ENCODE results near the gene FAF1.

The FAF1 gene

DNA sequence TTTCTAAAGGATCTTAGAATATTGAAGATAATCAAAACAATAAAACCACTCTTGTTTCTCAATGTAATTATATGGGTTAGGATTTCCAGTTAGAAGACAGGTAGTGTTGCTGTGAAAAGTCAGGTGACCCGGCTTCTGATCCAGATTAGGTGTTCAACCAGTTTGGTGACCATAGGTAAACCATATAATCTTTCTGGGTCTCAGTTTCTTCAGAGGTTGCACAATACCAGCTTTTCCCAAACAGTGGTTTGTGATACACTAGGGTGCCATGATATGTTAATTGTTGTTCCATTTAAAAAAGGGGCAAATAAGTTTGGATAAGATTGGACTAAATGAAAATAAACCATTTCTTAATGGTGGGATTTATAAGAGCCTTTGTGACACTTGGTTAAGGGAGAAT, 472.3 kb downstream of the FAF1 start:
- no peak overlapping the region for H3K18ac ChIP-seq (ENCODE audit: low read length)
- no peak overlapping the region for H2BK12ac ChIP-seq (ENCODE audit: low read length)
- no CpG with 5 or more reads among the region's 1 CpG for WGBS (ENCODE audit: extremely low coverage, insufficient coverage, insufficient read length)
- H3K4me3 ChIP-seq (ENCODE audit: low read depth, low read length) = no peak overlapping the region
- H3K4me1 ChIP-seq (ENCODE audit: control insufficient read depth in 1 of 2, insufficient read depth in 2 of 2, low read length in 2 of 2) = no peaks in the 10 kb centered on the region
- no peak overlapping the region for H4K8ac ChIP-seq (ENCODE audit: low read depth, low read length)
- no peak overlapping the region for H2BK120ac ChIP-seq (ENCODE audit: insufficient read depth, low read length, poor library complexity)
- H3K79me2 ChIP-seq (ENCODE audit: control insufficient read depth, insufficient read depth, low read length, poor library complexity) = no peaks in the 10 kb centered on the region
- H3K36me3 ChIP-seq (ENCODE audit: control insufficient read depth in 1 of 2, insufficient read depth in 2 of 2, low read length in 2 of 2) = no peaks in the 10 kb centered on the region
- H2AK5ac ChIP-seq (ENCODE audit: low read length) = no peak overlapping the region
- H4K91ac ChIP-seq (ENCODE audit: low read depth, low read length) = no peak overlapping the region
- H3K9ac ChIP-seq (ENCODE audit: low read length) = no peak overlapping the region
- H3K14ac ChIP-seq (ENCODE audit: low read length) = no peak overlapping the region
- no peaks in the 10 kb centered on the region for H3K79me1 ChIP-seq (ENCODE audit: low read length)
- no peak overlapping the region for H4K12ac ChIP-seq (ENCODE audit: low read depth, low read length)
- H3K27ac ChIP-seq (ENCODE audit: low read depth, low read length) = no peak overlapping the region
- H3K23ac ChIP-seq (ENCODE audit: low read length) = no peak overlapping the region
- H2BK5ac ChIP-seq (ENCODE audit: low read depth, low read length, poor library complexity) = no peak overlapping the region
- H3K4ac ChIP-seq (ENCODE audit: low read depth, low read length) = no peak overlapping the region
- no peak overlapping the region for H3K4me2 ChIP-seq (ENCODE audit: low read length)
- no peaks in the 10 kb centered on the region for H3K9me3 ChIP-seq (ENCODE audit: insufficient read depth, low read depth, low read length)
- DNase-seq = no peak
- no peak overlapping the region for H2AFZ ChIP-seq (ENCODE audit: insufficient read depth, low read length, poor library complexity)
- H3K27me3 ChIP-seq (ENCODE audit: insufficient read depth, low read length) = no peaks in the 10 kb centered on the region

- Histone ChIP-seq H3K79me1 (ENCODE audit: low read length) (no peaks in the 10 kb centered on the region), H3K23ac (ENCODE audit: low read length) (no peak overlapping the region), H3K9ac (ENCODE audit: low read length) (no peak overlapping the region), H2BK12ac (ENCODE audit: low read length) (no peak overlapping the region), H3K9me3 (ENCODE audit: insufficient read depth, low read depth, low read length) (no peaks in the 10 kb centered on the region), H3K4ac (ENCODE audit: low read depth, low read length) (no peak overlapping the region), H2BK5ac (ENCODE audit: low read depth, low read length, poor library complexity) (no peak overlapping the region), H4K12ac (ENCODE audit: low read depth, low read length) (no peak overlapping the region), H3K18ac (ENCODE audit: low read length) (no peak overlapping the region), H3K36me3 (ENCODE audit: control insufficient read depth in 1 of 2, insufficient read depth in 2 of 2, low read length in 2 of 2) (no peaks in the 10 kb centered on the region), H3K4me3 (ENCODE audit: low read depth, low read length) (no peak overlapping the region), H3K27ac (ENCODE audit: low read depth, low read length) (no peak overlapping the region), H4K91ac (ENCODE audit: low read depth, low read length) (no peak overlapping the region), H3K27me3 (ENCODE audit: insufficient read depth, low read length) (no peaks in the 10 kb centered on the region), H3K4me1 (ENCODE audit: control insufficient read depth in 1 of 2, insufficient read depth in 2 of 2, low read length in 2 of 2) (no peaks in the 10 kb centered on the region), H3K4me2 (ENCODE audit: low read length) (no peak overlapping the region), H4K8ac (ENCODE audit: low read depth, low read length) (no peak overlapping the region), H2BK120ac (ENCODE audit: insufficient read depth, low read length, poor library complexity) (no peak overlapping the region), H3K14ac (ENCODE audit: low read length) (no peak overlapping the region), H2AK5ac (ENCODE audit: low read length) (no peak overlapping the region), H2AFZ (ENCODE audit: insufficient read depth, low read length, poor library complexity) (no peak overlapping the region), H3K79me2 (ENCODE audit: control insufficient read depth, insufficient read depth, low read length, poor library complexity) (no peaks in the 10 kb centered on the region)
- no peak for DNase-seq
- no CpG with 5 or more reads among the region's 2 CpGs for WGBS (ENCODE audit: extremely low coverage, insufficient coverage, insufficient read length)
These were observed 478.8 kb downstream of the FAF1 start for GRCh38 chr1:50481142-50481736.

DNA sequence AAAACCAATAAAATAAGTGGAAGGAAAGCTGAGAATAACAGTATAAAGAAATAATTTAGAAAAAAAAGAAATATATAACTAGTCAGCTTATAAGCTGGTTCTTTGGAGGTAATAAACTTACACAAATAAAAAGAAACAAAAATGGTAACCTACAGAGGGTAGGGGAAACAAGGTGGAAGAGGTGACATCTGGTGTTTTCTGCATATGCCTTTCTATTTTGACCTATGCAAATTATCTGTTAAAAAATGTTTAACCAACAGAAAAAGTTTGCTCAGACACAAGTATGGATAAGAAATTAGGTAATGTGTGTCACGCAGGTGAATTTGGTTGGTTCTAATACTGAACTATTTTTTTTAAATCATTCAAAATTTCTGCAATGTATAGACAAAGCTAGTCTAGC, 483.3 kb downstream of the FAF1 start:
- no CpG with 5 or more reads among the region's 1 CpG for WGBS (ENCODE audit: extremely low coverage, insufficient coverage, insufficient read length)
- no peak overlapping the region for H2BK5ac ChIP-seq (ENCODE audit: low read depth, low read length, poor library complexity)
- no peak overlapping the region for H3K4me3 ChIP-seq (ENCODE audit: low read depth, low read length)
- no peak overlapping the region for H2BK120ac ChIP-seq (ENCODE audit: insufficient read depth, low read length, poor library complexity)
- no peaks in the 10 kb centered on the region for H3K27me3 ChIP-seq (ENCODE audit: insufficient read depth, low read length)
- no peak overlapping the region for H4K12ac ChIP-seq (ENCODE audit: low read depth, low read length)
- H3K14ac ChIP-seq (ENCODE audit: low read length) = no peak overlapping the region
- no peaks in the 10 kb centered on the region for H3K36me3 ChIP-seq (ENCODE audit: control insufficient read depth in 1 of 2, insufficient read depth in 2 of 2, low read length in 2 of 2)
- no peak overlapping the region for H4K8ac ChIP-seq (ENCODE audit: low read depth, low read length)
- H3K9me3 ChIP-seq (ENCODE audit: insufficient read depth, low read depth, low read length) = no peaks in the 10 kb centered on the region
- no peaks in the 10 kb centered on the region for H3K79me1 ChIP-seq (ENCODE audit: low read length)
- H3K4ac ChIP-seq (ENCODE audit: low read depth, low read length) = no peak overlapping the region
- no peak overlapping the region for H3K23ac ChIP-seq (ENCODE audit: low read length)
- no peak overlapping the region for H2AK5ac ChIP-seq (ENCODE audit: low read length)
- no peaks in the 10 kb centered on the region for H3K79me2 ChIP-seq (ENCODE audit: control insufficient read depth, insufficient read depth, low read length, poor library complexity)
- no peak overlapping the region for H3K4me2 ChIP-seq (ENCODE audit: low read length)
- no peaks in the 10 kb centered on the region for H3K4me1 ChIP-seq (ENCODE audit: control insufficient read depth in 1 of 2, insufficient read depth in 2 of 2, low read length in 2 of 2)
- H3K27ac ChIP-seq (ENCODE audit: low read depth, low read length) = no peak overlapping the region
- DNase-seq = no peak
- H2AFZ ChIP-seq (ENCODE audit: insufficient read depth, low read length, poor library complexity) = no peak overlapping the region
- H3K18ac ChIP-seq (ENCODE audit: low read length) = no peak overlapping the region
- H4K91ac ChIP-seq (ENCODE audit: low read depth, low read length) = no peak overlapping the region
- H3K9ac ChIP-seq (ENCODE audit: low read length) = no peak overlapping the region
- H2BK12ac ChIP-seq (ENCODE audit: low read length) = no peak overlapping the region

DNA sequence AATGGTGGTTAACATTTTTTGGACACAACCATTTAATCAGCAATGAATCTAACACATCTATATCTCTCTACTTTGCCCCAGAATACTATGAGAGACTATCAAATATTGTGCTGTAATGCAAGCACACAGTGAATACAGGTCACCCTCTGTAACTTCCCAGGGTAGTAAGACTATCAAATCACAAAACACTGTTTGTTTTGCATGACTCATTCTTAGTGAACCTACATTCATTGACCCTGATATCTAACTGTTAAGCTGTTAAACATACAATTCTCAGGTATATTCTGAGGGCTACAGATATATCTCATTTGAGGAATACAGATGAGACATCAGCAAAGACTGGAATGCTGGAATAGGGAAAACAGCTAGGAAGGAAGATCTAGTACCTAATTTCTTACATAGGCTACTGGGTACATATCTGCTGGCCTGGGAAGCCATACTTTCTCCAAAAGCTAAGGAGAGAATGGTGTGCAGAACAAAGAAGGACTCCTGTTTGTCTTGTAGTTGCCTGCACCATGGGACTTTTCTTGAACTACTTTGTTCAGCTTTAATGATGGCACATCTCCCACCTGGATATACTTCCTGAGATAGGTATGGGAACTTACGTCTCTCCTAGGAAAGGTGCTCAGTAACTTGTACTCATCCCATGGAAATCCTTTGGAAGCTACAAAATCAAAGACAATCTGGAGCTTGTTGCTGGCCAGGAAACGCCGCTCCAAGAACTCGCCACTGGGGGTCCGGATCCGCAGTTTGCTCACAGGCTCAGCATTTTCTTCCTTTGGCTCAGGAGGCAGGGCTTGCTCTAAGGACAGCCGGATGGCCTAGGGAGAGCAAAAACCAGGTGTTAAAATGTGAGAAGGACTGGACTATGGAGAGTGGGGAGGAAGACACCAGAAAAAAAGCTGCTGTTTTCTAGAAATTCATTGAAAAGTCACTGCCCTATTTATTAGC, 484.9 kb downstream of the FAF1 start:
- no peaks in the 10 kb centered on the region for H3K36me3 ChIP-seq (ENCODE audit: control insufficient read depth in 1 of 2, insufficient read depth in 2 of 2, low read length in 2 of 2)
- no peak overlapping the region for H2AFZ ChIP-seq (ENCODE audit: insufficient read depth, low read length, poor library complexity)
- H3K79me2 ChIP-seq (ENCODE audit: control insufficient read depth, insufficient read depth, low read length, poor library complexity) = no peaks in the 10 kb centered on the region
- no peak overlapping the region for H2AK5ac ChIP-seq (ENCODE audit: low read length)
- no peaks in the 10 kb centered on the region for H3K79me1 ChIP-seq (ENCODE audit: low read length)
- no peak overlapping the region for H3K9ac ChIP-seq (ENCODE audit: low read length)
- no peaks in the 10 kb centered on the region for H3K4me1 ChIP-seq (ENCODE audit: control insufficient read depth in 1 of 2, insufficient read depth in 2 of 2, low read length in 2 of 2)
- DNase-seq = no peak
- no peak overlapping the region for H2BK120ac ChIP-seq (ENCODE audit: insufficient read depth, low read length, poor library complexity)
- WGBS (ENCODE audit: extremely low coverage, insufficient coverage, insufficient read length) = no CpG with 5 or more reads among the region's 7 CpGs
- no peak overlapping the region for H3K4me2 ChIP-seq (ENCODE audit: low read length)
- H4K8ac ChIP-seq (ENCODE audit: low read depth, low read length) = no peak overlapping the region
- no peak overlapping the region for H3K14ac ChIP-seq (ENCODE audit: low read length)
- no peaks in the 10 kb centered on the region for H3K27me3 ChIP-seq (ENCODE audit: insufficient read depth, low read length)
- no peaks in the 10 kb centered on the region for H3K9me3 ChIP-seq (ENCODE audit: insufficient read depth, low read depth, low read length)
- no peak overlapping the region for H3K4ac ChIP-seq (ENCODE audit: low read depth, low read length)
- H3K27ac ChIP-seq (ENCODE audit: low read depth, low read length) = no peak overlapping the region
- H2BK12ac ChIP-seq (ENCODE audit: low read length) = no peak overlapping the region
- H3K23ac ChIP-seq (ENCODE audit: low read length) = no peak overlapping the region
- H3K4me3 ChIP-seq (ENCODE audit: low read depth, low read length) = no peak overlapping the region
- H4K12ac ChIP-seq (ENCODE audit: low read depth, low read length) = no peak overlapping the region
- no peak overlapping the region for H4K91ac ChIP-seq (ENCODE audit: low read depth, low read length)
- H2BK5ac ChIP-seq (ENCODE audit: low read depth, low read length, poor library complexity) = no peak overlapping the region
- no peak overlapping the region for H3K18ac ChIP-seq (ENCODE audit: low read length)
